Germinal center (tissue), 1 donor: ENCODE measurements around the gene MACROD1.

ENCODE experiments used
- DNase-seq: peaks from one replicate; pipeline ENCODE4 v3.0.0; 2012; ENCODE audit warnings: mixed read lengths, low spot score

Gene MACROD1, protein sequence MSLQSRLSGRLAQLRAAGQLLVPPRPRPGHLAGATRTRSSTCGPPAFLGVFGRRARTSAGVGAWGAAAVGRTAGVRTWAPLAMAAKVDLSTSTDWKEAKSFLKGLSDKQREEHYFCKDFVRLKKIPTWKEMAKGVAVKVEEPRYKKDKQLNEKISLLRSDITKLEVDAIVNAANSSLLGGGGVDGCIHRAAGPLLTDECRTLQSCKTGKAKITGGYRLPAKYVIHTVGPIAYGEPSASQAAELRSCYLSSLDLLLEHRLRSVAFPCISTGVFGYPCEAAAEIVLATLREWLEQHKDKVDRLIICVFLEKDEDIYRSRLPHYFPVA

DNA sequence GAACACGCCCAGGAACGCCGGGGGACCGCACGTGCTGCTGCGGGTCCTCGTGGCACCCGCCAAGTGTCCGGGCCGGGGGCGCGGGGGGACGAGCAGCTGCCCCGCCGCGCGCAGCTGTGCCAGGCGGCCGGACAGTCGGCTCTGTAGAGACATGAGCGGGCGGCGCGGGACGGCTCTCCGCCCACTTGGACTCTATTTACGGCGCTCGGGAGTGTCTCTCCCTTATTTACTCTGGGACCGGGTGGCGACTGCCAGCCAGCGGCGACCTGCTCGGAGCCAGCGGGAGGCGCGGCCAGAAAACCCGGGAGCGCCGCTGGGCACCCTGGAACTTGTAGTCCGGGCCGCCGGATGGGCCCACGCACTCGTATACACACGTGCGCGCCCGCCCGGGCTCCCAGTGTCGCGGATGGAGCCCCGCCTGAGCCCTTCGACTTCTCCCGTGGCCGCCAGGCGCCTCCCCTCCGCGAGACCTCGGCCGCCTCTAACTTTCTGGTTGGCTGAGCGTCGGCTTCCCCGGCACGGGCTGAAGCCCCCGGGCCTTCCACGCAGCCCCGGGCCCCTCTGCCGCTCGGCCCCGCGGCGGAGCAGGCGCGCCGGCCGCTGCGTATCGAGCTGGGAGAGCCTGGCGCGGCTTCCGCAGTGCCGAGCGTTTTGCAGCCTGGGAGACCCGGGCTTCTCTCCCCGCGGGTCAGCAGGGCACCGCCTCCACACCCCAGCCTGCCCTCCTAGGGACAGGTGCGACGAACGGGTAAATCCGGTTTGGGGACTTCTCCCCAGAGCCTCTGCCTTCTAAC lies at the start of gene MACROD1:
Gene MACROD1 (minus strand): TSS at position 272 of the 794 bp plus-strand sequence. CDS start 119 bp downstream, at position 153.
- peak; percentile 58 for DNase-seq

DNA sequence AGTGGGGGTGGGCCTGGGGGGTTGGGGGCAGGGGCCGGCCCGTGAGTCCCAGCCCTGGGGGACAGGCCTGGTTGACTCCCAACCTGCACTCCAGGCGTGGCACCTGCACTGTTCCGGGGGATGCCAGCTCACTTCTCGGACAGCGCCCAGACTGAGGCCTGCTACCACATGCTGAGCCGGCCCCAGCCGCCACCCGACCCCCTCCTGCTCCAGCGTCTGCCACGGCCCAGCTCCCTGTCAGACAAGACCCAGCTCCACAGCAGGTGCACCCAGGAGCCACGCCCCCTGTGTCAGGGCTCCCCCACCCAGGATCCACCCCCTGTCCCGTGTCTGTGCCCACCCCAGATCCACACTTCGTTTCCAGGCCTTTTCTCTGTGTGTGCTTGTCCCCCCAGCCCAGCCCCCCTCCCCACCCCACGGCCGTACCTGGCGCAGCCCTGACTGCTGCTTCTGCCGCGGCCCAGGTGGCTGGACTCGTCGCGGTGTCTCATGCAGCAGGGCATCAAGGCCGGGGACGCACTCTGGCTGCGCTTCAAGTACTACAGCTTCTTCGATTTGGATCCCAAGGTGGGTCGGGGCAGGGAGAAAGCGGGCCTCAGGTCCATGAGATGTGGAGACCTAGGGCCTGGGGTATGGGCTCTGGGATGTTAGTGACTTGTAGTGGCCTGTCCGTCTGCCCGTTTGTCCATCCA lies 45.4 kb upstream of the MACROD1 start:
- no peak for DNase-seq

DNA sequence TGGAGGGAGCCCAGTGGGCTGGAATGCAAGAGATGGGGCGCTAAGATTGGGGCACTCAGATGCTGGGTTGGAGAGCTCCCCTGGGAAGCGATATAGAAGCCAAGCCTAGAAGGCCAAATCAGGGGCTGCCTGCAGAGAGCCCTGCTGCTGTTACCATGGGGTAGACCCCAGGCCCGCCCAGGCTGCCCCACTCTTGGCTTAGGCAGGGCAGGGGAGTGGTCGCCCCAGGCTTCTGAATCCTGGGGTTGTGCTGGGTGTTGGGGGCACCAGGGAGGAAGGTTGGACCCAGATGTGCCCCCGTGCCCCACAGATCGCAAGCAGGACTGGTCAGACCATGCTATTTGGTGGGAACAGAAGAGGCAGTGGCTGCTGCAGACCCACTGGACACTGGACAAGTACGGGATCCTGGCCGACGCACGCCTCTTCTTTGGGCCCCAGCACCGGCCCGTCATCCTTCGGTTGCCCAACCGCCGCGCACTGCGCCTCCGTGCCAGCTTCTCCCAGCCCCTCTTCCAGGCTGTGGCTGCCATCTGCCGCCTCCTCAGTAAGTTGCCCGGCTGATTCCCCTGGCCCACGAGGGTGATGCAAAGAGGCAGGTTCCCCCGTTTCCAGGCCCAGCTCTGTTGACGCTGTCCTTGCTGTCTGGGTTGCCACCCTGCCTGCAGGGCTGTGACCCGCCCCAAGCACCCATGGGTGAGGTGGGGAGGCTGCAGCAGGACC lies 44.5 kb upstream of the MACROD1 start:
- no peak for DNase-seq

DNA sequence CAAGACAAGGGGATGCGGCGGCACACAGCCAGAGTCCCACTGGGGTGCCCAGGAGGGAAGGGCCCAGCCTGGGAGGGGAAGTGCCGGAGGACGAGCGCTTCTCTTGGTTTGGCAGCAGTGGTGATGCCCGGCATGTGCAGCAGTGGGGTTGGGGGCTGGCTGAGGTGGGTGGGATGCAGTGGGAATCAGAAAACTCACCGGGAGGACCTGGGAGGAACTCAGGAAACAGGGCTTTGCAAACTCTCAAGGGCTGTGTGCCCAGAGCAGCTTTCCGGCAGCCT lies 43.6 kb upstream of the MACROD1 start:
- DNase-seq: no peak

DNA sequence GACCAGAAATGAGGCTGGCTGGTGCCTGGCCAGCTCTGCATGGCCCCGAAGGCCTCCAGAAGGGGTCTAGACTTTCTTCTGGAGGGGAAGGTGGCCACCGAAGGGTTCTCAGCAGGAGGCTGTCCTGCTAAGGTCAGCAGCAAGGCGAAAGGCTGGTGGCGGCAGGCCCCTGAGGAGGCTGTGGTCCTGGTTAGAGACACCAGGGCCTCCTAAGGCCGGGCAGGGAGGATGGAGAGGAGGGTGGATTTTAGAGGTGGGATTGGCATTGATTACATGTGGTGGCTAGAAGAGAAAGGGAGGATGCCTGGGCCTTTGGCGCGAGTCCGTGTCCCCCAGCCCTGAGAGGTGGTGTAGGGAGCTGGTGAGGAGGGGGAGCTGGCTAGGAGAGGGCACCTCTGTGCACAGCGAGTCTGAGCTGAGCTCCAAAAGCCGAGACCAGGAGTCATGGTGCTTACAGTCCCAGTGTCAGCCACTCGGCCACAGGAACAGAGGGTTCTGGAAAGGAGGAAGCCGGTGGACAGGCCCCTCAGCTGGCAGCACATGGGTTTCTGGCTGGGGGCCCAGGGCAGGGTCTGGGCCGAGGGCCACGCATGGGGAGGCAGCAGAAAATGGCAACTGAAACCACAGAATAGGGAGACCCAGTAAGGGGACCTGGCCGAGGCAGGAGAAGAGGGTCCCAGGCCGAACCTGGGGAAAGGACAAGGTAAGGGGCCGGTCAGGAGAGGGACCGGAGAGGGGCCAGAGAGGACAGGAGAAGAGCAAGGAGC lies 43.1 kb upstream of the MACROD1 start:
- no peak for DNase-seq

DNA sequence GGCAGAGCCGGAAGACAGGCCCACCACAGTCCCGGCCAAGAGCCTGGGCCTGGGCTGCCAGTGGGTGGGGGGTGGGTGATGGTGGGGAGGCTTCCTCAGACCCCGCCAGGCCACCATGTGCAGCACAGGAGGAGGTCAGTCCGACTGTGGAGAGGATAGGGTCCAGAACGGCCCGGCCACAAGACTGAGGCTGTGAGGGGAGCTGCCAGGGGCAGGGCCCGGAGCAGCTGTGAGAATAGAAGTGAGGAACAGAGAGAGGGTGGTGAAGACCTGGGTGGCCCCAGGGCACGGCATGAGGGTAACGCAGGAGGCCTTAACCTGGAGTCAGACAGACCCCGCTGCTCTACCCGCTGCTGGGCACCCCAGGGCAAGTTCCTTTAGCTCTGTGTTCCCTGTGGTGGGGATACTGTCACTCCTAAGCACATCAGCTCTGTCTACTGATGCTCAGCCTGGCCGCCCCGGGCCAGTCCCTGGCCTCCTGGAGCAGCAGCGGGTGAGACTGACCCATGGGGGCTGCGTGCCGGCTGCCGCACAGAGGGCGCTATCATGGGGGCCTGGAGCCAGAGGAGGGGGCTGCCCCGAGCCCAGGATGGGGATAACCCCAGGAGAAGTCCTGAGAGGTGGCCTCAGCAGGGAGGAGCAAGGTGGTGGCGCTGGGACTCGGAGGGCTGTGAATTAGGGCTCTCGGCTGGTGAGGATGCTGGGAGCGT lies 42.3 kb upstream of the MACROD1 start:
- DNase-seq: no peak

DNA sequence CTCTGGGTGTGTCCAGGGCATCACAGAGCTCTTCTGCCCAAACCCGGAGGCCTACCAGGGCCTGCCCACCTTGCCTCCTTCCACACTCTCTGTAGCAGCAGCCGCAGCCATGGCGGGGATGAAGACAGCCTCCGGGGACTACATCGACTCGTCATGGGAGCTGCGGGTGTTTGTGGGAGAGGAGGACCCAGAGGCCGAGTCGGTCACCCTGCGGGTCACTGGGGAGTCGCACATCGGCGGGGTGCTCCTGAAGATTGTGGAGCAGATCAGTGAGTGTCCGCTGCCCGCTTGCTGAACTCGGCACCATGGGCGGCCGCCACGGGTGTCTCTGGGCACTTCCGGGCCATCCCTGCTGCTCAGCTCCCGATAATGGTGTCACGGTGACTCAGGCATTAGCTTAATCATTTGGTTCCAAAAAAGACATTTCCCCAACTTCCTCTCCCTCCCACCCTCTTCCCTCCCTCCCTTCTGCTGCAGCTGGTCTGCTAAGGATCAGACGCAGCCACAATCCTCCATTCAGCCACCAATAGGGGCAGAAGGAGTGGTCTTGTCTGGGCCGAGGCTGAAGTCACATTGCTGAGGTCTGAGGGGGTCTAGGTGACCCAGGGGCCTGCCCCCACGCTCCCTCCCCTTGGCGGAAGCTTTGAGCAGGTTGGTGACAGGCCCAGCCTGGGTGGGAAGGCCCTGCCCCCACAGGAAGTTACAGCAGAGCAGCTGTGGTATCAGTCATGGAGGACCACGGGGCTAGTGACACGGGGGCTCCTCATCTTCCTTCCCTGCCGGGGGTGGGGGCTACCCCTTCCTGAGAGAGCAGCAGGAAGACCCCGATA lies 41.6 kb upstream of the MACROD1 start:
- DNase-seq: peak; percentile 74

DNA sequence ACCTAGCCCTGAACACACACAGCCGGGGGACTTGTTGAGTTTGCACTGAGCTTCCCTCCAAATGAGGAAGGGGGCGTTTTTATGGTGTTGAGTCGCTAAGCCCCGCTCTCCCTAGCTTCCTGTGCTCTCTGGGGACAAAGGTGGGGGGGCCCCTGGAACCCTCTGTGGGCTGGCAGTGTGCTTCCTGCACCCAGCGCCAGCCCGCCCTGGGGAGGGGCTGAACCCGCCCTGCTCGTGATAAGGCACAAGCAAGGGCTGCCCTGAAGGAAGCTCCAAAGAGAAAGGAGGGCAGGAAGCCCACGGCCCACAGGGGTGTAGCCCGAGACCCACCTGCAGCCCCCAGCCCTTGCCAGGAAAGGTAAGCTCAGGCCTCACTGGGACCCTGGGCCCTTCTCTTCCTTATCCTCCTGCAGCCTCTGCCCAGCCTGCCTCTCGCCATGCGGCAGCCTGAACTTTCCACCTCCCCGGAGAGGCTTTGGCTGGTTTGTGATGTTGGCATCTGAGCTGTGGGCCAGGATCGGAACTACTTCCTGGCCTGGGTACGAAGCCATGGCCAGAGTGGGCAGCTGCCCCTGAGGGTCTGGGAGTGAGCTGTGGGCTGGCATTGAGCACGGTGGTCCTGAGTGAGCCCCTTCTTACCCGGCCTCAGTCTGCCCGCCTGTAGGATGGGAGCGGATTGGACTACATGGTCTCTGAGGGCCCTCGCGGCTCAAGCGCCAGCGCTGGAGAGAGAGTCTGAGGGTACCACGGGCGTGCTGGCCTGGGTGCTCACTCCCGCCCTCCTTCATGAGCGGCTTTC lies 40.7 kb upstream of the MACROD1 start, which contains the start of gene FERMT3:
Gene FERMT3 (plus strand): TSS at position 265 of the 799 bp plus-strand sequence. CDS start 644 bp downstream, outside the sequence.
- DNase-seq: peak; percentile 81

DNA sequence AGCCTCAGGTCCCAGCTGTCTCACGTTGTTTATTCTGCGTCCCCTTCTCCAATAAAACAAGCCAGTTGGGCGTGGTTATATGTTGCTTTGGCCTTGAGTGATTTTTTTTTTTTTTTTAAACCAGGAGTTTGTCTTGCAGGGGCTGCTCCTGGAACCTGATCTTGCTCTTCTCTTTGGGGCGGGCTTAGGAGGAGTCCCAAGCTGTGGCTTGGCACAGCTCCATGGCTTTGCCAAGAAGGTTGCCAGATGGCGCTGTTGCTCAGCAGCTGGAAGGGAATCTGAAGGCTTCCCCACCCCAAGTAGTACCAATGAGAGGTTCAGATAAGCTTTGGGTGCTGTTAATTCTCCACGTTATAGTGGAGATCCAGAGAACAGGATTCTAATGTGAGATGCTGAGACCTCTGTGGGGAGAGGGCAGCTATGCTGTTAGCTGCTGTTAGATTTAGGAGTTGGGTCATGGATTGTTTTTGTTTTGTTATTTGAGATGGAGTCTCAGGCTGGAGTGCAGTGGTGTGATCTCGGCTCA lies 38.6 kb upstream of the MACROD1 start:
- DNase-seq: peak; percentile 83

DNA sequence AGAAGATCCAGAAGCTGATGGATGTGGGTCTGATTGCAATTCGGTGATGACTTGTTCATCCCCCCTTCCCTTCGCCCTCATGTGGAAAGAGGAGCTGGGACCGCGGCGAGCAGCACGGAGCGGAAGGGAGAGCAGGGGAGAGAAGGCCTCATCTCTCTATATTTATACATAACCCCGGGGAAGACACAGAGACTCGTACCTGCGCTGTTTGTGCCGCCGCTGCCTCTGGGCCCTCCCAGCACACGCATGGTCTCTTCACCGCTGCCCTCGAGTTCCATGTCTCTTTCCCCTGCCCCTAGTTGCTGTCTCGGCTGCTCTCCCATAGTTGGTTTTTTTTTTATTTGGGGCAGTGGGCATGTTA lies 38.1 kb upstream of the MACROD1 start:
- no peak for DNase-seq

DNA sequence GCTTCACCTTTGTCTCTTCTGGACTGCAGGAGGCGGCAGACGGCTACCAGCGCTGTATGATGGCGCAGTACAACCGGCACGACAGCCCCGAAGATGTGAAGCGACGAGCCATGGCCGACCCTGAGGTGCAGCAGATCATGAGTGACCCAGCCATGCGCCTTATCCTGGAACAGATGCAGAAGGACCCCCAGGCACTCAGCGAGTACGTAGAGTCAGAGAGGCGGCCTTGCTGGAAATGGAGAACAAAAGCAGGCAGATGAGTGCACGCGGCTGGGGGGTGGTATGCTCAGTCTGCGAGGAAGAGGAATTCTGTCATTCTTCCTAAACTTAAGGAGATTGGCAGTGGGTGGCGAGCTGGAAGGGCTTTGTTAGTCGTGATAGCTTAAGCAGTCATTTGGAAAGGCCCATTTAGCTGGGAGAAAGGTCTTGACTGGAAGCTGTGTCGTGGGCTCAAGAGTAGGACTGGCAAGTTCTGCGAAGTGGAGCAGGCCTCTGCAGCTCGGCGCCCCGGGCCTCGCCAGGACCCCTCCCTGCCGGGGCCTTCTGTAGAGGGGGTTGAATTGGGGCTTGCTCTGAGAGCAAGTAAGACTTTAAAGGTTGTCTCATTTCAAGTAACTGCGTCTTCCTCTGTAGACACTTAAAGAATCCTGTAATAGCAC lies 37.6 kb upstream of the MACROD1 start:
- no peak for DNase-seq

DNA sequence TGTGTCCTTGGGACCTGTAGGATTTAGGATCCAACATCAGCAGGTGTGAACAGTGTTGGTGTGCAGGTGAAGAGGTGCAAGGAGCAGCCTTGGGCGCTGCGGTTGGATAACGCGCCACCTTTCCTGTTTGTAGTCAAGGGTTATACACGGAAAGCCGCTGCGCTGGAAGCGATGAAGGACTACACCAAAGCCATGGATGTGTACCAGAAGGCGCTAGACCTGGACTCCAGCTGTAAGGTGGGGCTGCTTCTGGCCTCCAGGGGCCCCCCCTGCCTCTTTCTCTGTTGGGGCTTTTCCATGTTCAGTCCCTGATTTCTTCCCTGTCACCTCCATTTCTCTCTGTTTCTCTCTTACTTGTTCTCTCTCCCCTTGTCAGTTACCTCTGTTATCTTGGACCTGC lies 37.1 kb upstream of the MACROD1 start:
- DNase-seq: no peak

DNA sequence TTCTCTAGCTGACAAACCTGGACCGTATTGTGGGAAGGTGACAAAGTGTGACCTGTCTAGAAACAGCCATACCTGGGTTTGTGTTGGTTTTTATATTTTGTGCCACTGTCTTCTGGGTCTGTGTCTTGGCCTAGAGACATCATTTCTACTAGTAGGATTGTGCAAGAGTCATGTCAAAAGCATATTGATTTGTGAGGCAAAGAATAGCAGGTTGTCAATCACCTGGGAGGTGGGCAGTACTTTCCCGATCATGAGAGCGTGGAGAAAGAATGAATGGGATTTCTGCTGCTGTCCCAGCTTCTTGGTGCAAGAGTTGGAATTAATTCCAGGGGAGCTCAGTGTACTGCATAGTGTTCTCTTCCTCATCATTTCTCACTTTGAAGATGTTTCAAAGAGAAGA lies 35.6 kb upstream of the MACROD1 start:
- DNase-seq: no peak

DNA sequence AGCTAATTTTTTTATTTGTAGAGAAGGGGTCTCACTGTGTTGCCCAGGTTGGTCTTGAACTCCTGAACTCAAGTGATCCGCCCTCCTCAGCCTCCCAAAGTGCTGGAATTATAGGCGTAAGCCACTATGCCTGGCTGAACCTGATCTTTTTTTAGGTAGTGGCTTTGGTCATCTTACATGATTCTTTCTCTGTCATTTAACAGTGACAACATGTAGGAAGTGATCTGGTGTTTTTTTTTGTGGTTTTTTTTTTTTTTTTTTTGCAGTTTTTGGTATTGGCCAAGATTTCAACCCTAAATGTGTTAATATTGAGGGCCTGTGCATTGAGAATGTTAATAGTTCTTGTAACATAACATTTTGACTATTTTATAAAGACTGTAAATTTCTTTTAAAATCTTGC lies 32.6 kb upstream of the MACROD1 start:
- DNase-seq: no peak

DNA sequence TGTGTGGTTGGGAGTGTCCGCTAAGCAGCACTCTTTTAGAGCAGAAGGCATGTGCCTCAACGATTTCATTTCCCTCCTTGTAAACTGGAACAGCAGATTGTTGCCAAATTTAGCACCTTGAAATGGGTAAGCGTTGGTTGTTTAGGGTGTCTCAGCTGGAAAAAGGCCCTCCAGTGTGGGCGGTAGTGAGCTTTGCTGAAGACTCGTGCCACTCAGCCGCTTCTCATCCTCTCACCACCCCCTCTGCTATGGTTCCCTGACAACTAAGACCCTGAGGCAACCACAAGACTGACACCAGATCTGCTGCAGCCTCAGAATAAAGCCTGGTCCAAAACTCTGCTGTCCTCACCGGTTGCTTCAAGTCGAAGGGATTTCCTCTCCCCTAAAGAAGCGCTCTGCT lies 30.7 kb upstream of the MACROD1 start:
- DNase-seq: no peak

DNA sequence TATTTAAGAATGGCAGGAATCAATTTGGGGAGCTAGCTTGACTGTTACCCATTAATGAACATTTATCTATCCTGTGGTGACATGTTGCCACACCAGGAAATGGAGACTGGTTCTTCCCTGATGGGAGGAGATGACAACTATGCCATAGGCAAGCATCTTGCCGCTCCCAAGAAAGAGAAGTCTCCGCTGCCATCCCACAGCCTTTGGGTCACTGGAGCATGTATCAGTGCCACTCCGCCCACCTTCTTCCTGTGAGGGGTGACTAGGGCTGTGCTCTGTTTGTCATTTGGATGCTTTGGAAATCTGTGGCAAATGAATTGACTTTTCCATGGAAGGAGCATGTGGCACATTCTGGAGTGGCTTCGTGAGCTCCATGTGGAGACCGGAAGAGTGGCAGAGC lies 26.5 kb upstream of the MACROD1 start:
- no peak for DNase-seq

DNA sequence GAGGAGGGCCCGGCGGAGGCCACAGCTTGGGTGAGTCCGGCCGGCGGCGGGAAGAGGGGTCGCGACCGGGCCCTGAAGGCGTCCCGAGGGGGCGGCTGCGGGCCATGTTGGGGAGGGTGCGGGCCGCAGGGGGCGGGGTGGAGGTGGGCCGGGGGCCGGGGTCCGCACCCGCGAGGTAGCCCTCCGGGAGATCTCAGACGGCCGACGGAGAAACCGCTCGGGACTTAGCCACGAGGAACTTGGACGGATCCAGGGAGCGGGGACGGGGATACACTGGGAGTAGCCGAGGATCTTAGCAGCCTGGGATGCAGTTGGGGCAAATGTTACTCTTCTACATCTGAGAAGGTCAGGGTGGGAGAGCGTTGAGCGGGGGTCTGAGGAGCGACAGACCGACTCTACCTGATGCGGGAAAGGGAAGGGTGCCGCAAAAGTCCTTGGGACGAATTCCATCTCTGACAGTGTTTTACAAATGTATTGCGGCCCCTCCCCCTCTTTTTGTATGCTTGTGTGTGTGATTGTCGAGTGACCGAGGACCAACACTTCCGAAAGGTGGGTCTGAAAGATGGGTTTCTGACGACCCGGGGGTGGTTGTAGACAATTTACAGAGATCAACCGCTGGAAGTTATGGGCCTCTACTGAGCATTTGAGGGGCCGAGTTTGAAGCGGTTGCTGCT lies 20.7 kb upstream of the MACROD1 start:
- no peak for DNase-seq
